Type B pancreatic cell (in vitro differentiated cells): ENCODE measurements around the gene TRABD. TPM values are rescaled to one million over a fixed set of nuclear protein-coding genes. Genes with fewer than 3 reads are reported as not detected.

Experiments
- DNase-seq: peaks from one replicate; pipeline ENCODE4 v3.0.0; 2021; ENCODE audit warnings: mixed read lengths; ENCODE audit not compliant: unreplicated experiment; ENCODE audit errors: extremely low spot score
- H3K27ac Mint-ChIP-seq: 2 replicates; pipeline ENCODE4 v1.8.0; 2021; ENCODE audit warnings: mild to moderate bottlenecking, mixed read lengths
- H3K27me3 Mint-ChIP-seq: 2 replicates; pipeline ENCODE4 v1.8.0; 2021; ENCODE audit warnings: mixed read lengths
- H3K36me3 Mint-ChIP-seq: 2 replicates; pipeline ENCODE4 v1.8.0; 2021; ENCODE audit warnings: mixed read lengths
- H3K4me1 Mint-ChIP-seq: one replicate; pipeline ENCODE4 v1.8.0; 2021; ENCODE audit warnings: mixed read lengths; ENCODE audit not compliant: unreplicated experiment
- H3K4me3 Mint-ChIP-seq: 2 replicates; pipeline ENCODE4 v1.8.0; 2021; ENCODE audit warnings: mild to moderate bottlenecking, mixed read lengths
- H3K9me3 Mint-ChIP-seq: 2 replicates; pipeline ENCODE4 v1.8.0; 2021; ENCODE audit warnings: mixed read lengths
- CTCF ChIP-seq: fragments of 200-600 bp; sonication (generic); conservative IDR thresholded peaks from 2 replicates; pipeline ENCODE4 v1.5.0; 2021; ENCODE audit warnings: antibody characterized with exemption, mild to moderate bottlenecking
- total RNA-seq: library from RNA; stranded (reverse); gene quantifications from 2 replicates; pipeline ENCODE4 v1.2.1, GENCODE V29; 2021; ENCODE audit warnings: low replicate concordance

Gene TRABD
- total RNA-seq, 1 donor from 2014 or later: 37.7 TPM

DNA sequence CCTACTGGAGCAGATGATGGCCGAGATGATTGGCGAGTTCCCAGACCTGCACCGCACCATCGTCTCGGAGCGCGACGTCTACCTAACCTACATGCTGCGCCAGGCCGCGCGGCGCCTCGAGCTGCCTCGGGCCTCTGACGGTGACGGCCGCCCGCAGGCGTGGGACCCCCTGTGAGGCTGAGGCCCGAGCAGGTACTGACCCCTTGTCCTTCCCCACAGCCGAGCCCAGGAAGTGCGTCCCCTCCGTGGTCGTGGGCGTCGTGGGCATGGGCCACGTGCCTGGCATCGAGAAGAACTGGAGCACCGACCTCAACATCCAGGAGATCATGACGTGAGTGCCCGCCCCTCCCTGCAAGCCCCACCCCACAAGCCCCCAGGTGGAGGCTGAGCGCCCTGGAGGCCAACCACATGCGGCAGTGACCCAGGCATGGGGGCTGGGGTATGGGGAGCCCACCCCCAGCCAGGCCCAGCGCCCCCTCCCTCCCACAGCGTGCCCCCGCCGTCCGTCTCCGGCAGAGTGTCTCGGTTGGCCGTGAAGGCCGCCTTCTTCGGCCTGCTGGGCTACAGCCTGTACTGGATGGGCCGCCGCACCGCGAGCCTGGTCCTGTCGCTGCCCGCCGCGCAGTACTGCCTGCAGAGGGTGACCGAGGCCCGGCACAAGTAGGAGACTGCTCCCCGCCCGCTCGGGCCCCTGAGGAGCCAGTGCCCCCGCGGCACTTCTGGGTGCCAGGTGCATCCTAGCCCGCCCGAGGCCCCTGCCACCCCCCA, 12.3 kb downstream of the TRABD start:
- peaks cover 4% of the 10 kb centered on the region for H3K36me3 Mint-ChIP-seq

DNA sequence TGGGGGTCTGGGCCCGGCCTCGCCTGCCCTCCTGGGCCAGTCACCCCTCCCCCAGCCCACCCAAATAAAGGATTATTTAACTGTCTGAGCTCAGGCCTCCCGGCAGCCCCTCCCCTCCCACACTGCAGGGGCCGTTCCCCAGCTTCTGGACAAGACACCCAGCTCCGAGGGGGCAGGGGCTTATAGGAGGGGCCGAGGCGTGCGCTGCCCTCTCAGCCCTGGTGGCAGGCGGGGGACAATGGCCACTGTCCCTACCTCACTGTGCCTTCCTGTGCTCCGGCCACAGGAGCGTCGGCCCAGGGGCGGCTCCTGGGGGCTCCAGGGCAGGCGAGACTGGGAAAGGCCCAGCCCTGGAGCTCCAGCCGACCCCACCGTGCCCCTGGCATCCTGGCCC, 12.9 kb downstream of the TRABD start:
- DNase-seq: no peak
- TF ChIP-seq CTCF: no peak
- no peak overlapping the region for H3K4me3 Mint-ChIP-seq
- no peak overlapping the region for H3K27ac Mint-ChIP-seq
- no peaks in the 10 kb centered on the region for H3K9me3 Mint-ChIP-seq
- H3K36me3 Mint-ChIP-seq: peaks cover 10% of the 10 kb centered on the region
- H3K4me1 Mint-ChIP-seq: peaks cover 9% of the 10 kb centered on the region
- H3K27me3 Mint-ChIP-seq: no peaks in the 10 kb centered on the region

More for the DNA sequence above, 12.3 kb downstream of the TRABD start:
- Mint-ChIP-seq H3K27me3 (no peaks in the 10 kb centered on the region), H3K27ac (no peak overlapping the region), H3K4me3 (no peak overlapping the region), H3K9me3 (no peaks in the 10 kb centered on the region), H3K4me1 (peaks cover 9% of the 10 kb centered on the region)
- no peak for DNase-seq
- no peak for TF ChIP-seq CTCF

- Mint-ChIP-seq H3K4me1 (peaks cover 9% of the 10 kb centered on the region), H3K27ac (no peak overlapping the region), H3K4me3 (peak overlapping the region; percentile 73), H3K36me3 (peaks cover 13% of the 10 kb centered on the region), H3K27me3 (no peaks in the 10 kb centered on the region), H3K9me3 (no peaks in the 10 kb centered on the region)
- TF ChIP-seq CTCF: no peak
- no peak for DNase-seq
Measured at GRCh38 chr22:50199251-50199721, 13.6 kb downstream of the TRABD start.

GRCh38 chr22:50199829-50200460, 14.2 kb downstream of the TRABD start:
- Mint-ChIP-seq H3K36me3 (peaks cover 18% of the 10 kb centered on the region), H3K27ac (no peak overlapping the region), H3K4me1 (peaks cover 12% of the 10 kb centered on the region), H3K27me3 (no peaks in the 10 kb centered on the region), H3K4me3 (peak overlapping the region; percentile 73), H3K9me3 (no peaks in the 10 kb centered on the region)
- no peak for DNase-seq
- TF ChIP-seq CTCF: no peak

GRCh38 chr22:50200461-50201190, 14.9 kb downstream of the TRABD start, which contains the start of gene SELENOO:
Gene SELENOO (plus strand): TSS chr22:50201011. CDS start chr22:50201037, 26 bp downstream.
- Mint-ChIP-seq H3K27ac (peak within 1 kb of the TSS; percentile 76), H3K9me3 (no peaks in the 10 kb centered on the region), H3K36me3 (peaks cover 20% of the 10 kb centered on the region), H3K4me1 (peaks cover 16% of the 10 kb centered on the region), H3K4me3 (peak within 1 kb of the TSS; percentile 90), H3K27me3 (no peaks in the 10 kb centered on the region)
- TF ChIP-seq CTCF: no peak
- peak; percentile 92 for DNase-seq
